Right lobe of liver (tissue), 6 donors: ENCODE data around the gene GVQW3. TPM values are rescaled to one million over a fixed set of nuclear protein-coding genes. Genes with fewer than 3 reads are reported as not detected.

Experiments
- ATAC-seq, 4 donors: fragments of 200-7000 bp; cut with Tn5 transposase; one replicate each; pipeline ENCODE4 v1.9.1; 2020; ENCODE audit warnings: mild to moderate bottlenecking in 4 of 4, moderate library complexity in 4 of 4
- DNase-seq, 3 donors: peaks; one replicate each; pipeline ENCODE4 v3.0.0-alpha.2; 2020
- H3K27ac ChIP-seq, 3 donors: fragments of 200-600 bp; one replicate each; pipeline ENCODE4 v1.8.0; 2022
- H3K27me3 ChIP-seq, 2 donors: fragments of 200-600 bp; one replicate each; pipeline ENCODE4 v1.8.0; 2022
- H3K36me3 ChIP-seq, 4 donors: fragments of 200-600 bp; sonication (generic) in 1 of 4; one replicate each; pipeline versions ENCODE4 v1.5.1 to v1.8.0; 2017 to 2022; ENCODE audit warnings: control low read depth in 1 of 4
- H3K4me1 ChIP-seq, 4 donors: fragments of 200-600 bp; sonication (generic) in 1 of 4; one replicate each; pipeline versions ENCODE4 v1.5.1 to v1.8.0; 2017 to 2022; ENCODE audit warnings: control low read depth in 1 of 4
- H3K4me3 ChIP-seq, 3 donors: fragments of 200-600 bp; one replicate each; pipeline ENCODE4 v1.8.0; 2022
- H3K9me3 ChIP-seq, 4 donors: fragments of 200-600 bp; sonication (generic) in 1 of 4; one replicate each; pipeline versions ENCODE4 v1.5.1 to v1.8.0; 2017 to 2022; ENCODE audit warnings: control low read depth in 1 of 4
- POLR2A ChIP-seq: fragments of 450-650 bp; IDR thresholded peaks from one replicate; pipeline ENCODE4 v1.6.1; 2017; ENCODE audit warnings: antibody characterized with exemption, mild to moderate bottlenecking
- WGBS: methylation state at CpG from one replicate; pipeline ENCODE4 v1.1.6; 2018; ENCODE audit warnings: low coverage, low lambda C conversion rate; ENCODE audit not compliant: insufficient coverage; ENCODE audit errors: missing lambda C conversion rate; 5-methylcytosine and 5-hydroxymethylcytosine counted together
- intact Hi-C, 2 donors: fragments of 100-400 bp; cut with DNase I; formaldehyde crosslinking; loops; one replicate each; pipeline versions ENCODE4 v1.11.2 to v1.14.1; 2022
- total RNA-seq, 6 experiments: library from RNA; depleted of rRNA in 2 of 6; stranded (reverse); fragments of >200 nt in 2 of 6; fragmentation: NEBNext Ultra II Directional in 3 of 6; extraction: Animal tissue kit (Norgen Biotek cat#: 25700) in 3 of 6; gene quantifications; one replicate each; pipeline versions ENCODE4 v1.1.0 to v1.2.4, GENCODE V29; 2016 to 2023
- TF ChIP-seq, protein P1 (sequence below), 4 donors: fragments of 200-600 bp in 3 of 4; fragments of 450-650 bp in 1 of 4; IDR thresholded peaks; one replicate each; pipeline versions ENCODE4 v1.5.1 to v1.8.0; 2016 to 2022; ENCODE audit warnings: antibody characterized with exemption in 4 of 4, mild to moderate bottlenecking in 2 of 4
- donor health status: DM: no; HTN: yes; CAD: no.
- donor health status: DM: no; HTN: no; CAD: no.
- donor health status: DM: no; HTN: no; CAD: no.
- donor health status: DM: no; HTN: yes; CAD: no.
- donor health status: DM: no; HTN: yes; CAD: no.

GVQW3 gene
- total RNA-seq, 6 experiments from 2014 or later: 0.32 to 0.84 (median 0.49) TPM; not detected in 1

GRCh38 chr11:76355172-76355571 is 26.0 kb upstream of the GVQW3 start:
- WGBS: 71% methylated on average over 1 of the region's 1 CpG
- ATAC-seq: no peak
- no peak for DNase-seq
- Histone ChIP-seq H3K36me3 (peaks cover 0 to 4% (median 0%) of the 10 kb centered on the region in 4 donors), H3K27ac (no peak overlapping the region), H3K4me1 (no peaks in the 10 kb centered on the region), H3K9me3 (no peaks in the 10 kb centered on the region), H3K27me3 (no peaks in the 10 kb centered on the region), H3K4me3 (no peak overlapping the region)
- intact Hi-C loops: no loop called here
- no peak for TF ChIP-seq POLR2A
- TF ChIP-seq, protein P1, sequence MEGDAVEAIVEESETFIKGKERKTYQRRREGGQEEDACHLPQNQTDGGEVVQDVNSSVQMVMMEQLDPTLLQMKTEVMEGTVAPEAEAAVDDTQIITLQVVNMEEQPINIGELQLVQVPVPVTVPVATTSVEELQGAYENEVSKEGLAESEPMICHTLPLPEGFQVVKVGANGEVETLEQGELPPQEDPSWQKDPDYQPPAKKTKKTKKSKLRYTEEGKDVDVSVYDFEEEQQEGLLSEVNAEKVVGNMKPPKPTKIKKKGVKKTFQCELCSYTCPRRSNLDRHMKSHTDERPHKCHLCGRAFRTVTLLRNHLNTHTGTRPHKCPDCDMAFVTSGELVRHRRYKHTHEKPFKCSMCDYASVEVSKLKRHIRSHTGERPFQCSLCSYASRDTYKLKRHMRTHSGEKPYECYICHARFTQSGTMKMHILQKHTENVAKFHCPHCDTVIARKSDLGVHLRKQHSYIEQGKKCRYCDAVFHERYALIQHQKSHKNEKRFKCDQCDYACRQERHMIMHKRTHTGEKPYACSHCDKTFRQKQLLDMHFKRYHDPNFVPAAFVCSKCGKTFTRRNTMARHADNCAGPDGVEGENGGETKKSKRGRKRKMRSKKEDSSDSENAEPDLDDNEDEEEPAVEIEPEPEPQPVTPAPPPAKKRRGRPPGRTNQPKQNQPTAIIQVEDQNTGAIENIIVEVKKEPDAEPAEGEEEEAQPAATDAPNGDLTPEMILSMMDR (IDR thresholded peaks at IDR 0.05): no peak

- Histone ChIP-seq H3K9me3 (no peaks in the 10 kb centered on the region), H3K36me3 (peaks cover 0 to 4% (median 0%) of the 10 kb centered on the region in 4 donors), H3K4me1 (peaks cover 0 to 4% (median 0%) of the 10 kb centered on the region in 4 donors), H3K27ac (no peak overlapping the region), H3K27me3 (no peaks in the 10 kb centered on the region), H3K4me3 (no peak overlapping the region)
- intact Hi-C loops: no loop called here
- DNase-seq (no peak), ATAC-seq (no peak)
- TF ChIP-seq, protein P1 (IDR thresholded peaks at IDR 0.05): no peak
- no peak for TF ChIP-seq POLR2A
Measured at GRCh38 chr11:76361374-76361773, 19.7 kb upstream of the GVQW3 start.

DNA sequence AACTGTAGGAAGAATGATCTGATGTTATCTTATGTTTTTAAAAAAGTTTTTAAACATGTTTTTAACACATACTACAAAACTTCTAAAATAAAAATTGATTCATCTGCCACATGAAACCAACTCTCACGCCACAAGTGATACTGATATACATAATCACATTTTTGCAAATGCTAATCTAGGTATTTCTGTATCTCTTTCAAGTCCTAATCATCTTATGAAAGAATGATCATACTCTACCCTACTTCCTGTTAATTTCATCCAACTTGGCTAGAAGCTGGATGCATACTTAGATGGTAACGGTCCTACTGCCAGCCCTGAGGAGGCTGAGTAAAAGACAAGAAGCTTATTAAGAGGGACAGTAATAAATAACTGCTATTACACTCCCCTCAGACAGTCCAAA is 19.3 kb upstream of the GVQW3 start:
- WGBS: 79% methylated on average over 2 of the region's 2 CpGs
- Histone ChIP-seq H3K9me3 (no peaks in the 10 kb centered on the region), H3K4me3 (no peak overlapping the region), H3K27me3 (no peaks in the 10 kb centered on the region), H3K4me1 (peaks cover 0 to 4% (median 0%) of the 10 kb centered on the region in 4 donors), H3K27ac (no peak overlapping the region), H3K36me3 (peaks cover 0 to 4% (median 0%) of the 10 kb centered on the region in 4 donors)
- TF ChIP-seq, protein P1 (IDR thresholded peaks at IDR 0.05): no peak
- no peak for TF ChIP-seq POLR2A
- no peak for ATAC-seq
- DNase-seq: no peak
- intact Hi-C loops: no loop called here

DNA sequence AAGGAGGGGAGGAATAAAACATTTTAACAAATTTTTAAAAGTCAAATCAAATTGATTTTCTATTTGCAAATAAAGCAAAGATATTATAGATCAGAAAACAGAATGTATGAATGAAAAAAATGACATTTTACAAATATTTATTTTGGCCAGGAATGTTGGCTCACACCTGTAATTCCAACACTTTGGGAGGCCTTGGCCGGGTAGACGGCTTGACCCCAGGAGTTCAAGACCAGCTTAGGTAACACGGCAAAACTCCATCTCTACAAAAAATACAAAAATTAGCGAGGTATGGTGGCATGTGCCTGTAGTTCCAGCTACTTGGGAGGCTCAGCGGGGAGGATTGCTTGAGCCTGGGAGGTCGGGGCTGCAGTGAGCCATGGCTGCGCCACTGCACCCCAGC is 18.4 kb upstream of the GVQW3 start:
- Histone ChIP-seq H3K27ac (no peak overlapping the region), H3K27me3 (no peaks in the 10 kb centered on the region), H3K4me3 (no peak overlapping the region), H3K9me3 (no peaks in the 10 kb centered on the region), H3K36me3 (peaks cover 0 to 4% (median 0%) of the 10 kb centered on the region in 4 donors), H3K4me1 (peaks cover 0 to 4% (median 0%) of the 10 kb centered on the region in 4 donors)
- TF ChIP-seq, protein P1 (IDR thresholded peaks at IDR 0.05): no peak
- no peak for TF ChIP-seq POLR2A
- ATAC-seq (no peak), DNase-seq (no peak)
- intact Hi-C loops: no loop called here
- 53% methylated on average over 5 of the region's 7 CpGs for WGBS
